ENCODE measurements around the gene TTLL5. TPM values are rescaled to one million over a fixed set of nuclear protein-coding genes. Genes with fewer than 3 reads are reported as not detected.
A peak's percentile ranks its signal among the peaks of the same experiment; 100 is the strongest.

Gene TTLL5
- total and polyA plus RNA-seq, 2 of the 13 experiments (the other 11 are each of a cell fraction or from before 2014, with no cell fraction given): 11.8 to 18.8 TPM

DNA sequence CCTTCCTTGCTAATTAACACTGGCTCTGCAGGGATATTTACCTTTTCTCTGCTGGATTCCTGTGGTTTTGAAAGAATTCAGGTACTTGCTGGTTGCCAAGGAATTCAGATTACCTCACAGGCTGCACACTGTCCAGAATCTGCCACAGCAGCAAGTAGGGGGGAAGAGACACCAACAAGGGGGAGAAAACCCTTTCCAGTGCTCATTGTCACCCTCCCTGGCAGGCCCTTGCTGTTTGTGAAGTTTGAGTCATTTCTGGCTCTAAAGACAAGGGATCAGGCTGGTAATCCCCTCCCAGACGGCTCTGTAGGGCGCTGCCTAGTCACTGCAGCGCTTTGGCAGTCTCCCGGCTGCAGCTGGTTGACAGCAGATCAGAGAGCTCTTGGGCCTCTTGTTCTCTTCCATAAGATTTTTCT, 50.8 kb downstream of the TTLL5 start (continued):
- TF ChIP-seq, protein P1, sequence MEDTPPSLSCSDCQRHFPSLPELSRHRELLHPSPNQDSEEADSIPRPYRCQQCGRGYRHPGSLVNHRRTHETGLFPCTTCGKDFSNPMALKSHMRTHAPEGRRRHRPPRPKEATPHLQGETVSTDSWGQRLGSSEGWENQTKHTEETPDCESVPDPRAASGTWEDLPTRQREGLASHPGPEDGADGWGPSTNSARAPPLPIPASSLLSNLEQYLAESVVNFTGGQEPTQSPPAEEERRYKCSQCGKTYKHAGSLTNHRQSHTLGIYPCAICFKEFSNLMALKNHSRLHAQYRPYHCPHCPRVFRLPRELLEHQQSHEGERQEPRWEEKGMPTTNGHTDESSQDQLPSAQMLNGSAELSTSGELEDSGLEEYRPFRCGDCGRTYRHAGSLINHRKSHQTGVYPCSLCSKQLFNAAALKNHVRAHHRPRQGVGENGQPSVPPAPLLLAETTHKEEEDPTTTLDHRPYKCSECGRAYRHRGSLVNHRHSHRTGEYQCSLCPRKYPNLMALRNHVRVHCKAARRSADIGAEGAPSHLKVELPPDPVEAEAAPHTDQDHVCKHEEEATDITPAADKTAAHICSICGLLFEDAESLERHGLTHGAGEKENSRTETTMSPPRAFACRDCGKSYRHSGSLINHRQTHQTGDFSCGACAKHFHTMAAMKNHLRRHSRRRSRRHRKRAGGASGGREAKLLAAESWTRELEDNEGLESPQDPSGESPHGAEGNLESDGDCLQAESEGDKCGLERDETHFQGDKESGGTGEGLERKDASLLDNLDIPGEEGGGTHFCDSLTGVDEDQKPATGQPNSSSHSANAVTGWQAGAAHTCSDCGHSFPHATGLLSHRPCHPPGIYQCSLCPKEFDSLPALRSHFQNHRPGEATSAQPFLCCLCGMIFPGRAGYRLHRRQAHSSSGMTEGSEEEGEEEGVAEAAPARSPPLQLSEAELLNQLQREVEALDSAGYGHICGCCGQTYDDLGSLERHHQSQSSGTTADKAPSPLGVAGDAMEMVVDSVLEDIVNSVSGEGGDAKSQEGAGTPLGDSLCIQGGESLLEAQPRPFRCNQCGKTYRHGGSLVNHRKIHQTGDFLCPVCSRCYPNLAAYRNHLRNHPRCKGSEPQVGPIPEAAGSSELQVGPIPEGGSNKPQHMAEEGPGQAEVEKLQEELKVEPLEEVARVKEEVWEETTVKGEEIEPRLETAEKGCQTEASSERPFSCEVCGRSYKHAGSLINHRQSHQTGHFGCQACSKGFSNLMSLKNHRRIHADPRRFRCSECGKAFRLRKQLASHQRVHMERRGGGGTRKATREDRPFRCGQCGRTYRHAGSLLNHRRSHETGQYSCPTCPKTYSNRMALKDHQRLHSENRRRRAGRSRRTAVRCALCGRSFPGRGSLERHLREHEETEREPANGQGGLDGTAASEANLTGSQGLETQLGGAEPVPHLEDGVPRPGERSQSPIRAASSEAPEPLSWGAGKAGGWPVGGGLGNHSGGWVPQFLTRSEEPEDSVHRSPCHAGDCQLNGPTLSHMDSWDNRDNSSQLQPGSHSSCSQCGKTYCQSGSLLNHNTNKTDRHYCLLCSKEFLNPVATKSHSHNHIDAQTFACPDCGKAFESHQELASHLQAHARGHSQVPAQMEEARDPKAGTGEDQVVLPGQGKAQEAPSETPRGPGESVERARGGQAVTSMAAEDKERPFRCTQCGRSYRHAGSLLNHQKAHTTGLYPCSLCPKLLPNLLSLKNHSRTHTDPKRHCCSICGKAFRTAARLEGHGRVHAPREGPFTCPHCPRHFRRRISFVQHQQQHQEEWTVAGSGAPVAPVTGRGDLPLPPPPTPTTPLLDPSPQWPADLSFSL (CRISPR knock-in tag; IDR thresholded peaks at IDR 0.05): no peak
- TF ChIP-seq FOXA3 (CRISPR knock-in tag; IDR thresholded peaks at IDR 0.05): peak; percentile 71
- TF ChIP-seq, protein P2, sequence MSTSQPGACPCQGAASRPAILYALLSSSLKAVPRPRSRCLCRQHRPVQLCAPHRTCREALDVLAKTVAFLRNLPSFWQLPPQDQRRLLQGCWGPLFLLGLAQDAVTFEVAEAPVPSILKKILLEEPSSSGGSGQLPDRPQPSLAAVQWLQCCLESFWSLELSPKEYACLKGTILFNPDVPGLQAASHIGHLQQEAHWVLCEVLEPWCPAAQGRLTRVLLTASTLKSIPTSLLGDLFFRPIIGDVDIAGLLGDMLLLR (CRISPR knock-in tag; IDR thresholded peaks at IDR 0.05): no peak
- no peak for TF ChIP-seq ZNF282 (IDR thresholded peaks at IDR 0.05; ENCODE audit: partially characterized antibody)
- TF ChIP-seq, protein P3, sequence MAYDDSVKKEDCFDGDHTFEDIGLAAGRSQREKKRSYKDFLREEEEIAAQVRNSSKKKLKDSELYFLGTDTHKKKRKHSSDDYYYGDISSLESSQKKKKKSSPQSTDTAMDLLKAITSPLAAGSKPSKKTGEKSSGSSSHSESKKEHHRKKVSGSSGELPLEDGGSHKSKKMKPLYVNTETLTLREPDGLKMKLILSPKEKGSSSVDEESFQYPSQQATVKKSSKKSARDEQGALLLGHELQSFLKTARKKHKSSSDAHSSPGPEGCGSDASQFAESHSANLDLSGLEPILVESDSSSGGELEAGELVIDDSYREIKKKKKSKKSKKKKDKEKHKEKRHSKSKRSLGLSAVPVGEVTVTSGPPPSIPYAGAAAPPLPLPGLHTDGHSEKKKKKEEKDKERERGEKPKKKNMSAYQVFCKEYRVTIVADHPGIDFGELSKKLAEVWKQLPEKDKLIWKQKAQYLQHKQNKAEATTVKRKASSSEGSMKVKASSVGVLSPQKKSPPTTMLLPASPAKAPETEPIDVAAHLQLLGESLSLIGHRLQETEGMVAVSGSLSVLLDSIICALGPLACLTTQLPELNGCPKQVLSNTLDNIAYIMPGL (CRISPR knock-in tag; IDR thresholded peaks at IDR 0.05; ENCODE audit: borderline replicate concordance in 1 of 2, low read depth in 1 of 2): peak in 1 of 2 experiments; percentile 53; a peak in 1 of 4 replicates
- TF ChIP-seq, protein P4, sequence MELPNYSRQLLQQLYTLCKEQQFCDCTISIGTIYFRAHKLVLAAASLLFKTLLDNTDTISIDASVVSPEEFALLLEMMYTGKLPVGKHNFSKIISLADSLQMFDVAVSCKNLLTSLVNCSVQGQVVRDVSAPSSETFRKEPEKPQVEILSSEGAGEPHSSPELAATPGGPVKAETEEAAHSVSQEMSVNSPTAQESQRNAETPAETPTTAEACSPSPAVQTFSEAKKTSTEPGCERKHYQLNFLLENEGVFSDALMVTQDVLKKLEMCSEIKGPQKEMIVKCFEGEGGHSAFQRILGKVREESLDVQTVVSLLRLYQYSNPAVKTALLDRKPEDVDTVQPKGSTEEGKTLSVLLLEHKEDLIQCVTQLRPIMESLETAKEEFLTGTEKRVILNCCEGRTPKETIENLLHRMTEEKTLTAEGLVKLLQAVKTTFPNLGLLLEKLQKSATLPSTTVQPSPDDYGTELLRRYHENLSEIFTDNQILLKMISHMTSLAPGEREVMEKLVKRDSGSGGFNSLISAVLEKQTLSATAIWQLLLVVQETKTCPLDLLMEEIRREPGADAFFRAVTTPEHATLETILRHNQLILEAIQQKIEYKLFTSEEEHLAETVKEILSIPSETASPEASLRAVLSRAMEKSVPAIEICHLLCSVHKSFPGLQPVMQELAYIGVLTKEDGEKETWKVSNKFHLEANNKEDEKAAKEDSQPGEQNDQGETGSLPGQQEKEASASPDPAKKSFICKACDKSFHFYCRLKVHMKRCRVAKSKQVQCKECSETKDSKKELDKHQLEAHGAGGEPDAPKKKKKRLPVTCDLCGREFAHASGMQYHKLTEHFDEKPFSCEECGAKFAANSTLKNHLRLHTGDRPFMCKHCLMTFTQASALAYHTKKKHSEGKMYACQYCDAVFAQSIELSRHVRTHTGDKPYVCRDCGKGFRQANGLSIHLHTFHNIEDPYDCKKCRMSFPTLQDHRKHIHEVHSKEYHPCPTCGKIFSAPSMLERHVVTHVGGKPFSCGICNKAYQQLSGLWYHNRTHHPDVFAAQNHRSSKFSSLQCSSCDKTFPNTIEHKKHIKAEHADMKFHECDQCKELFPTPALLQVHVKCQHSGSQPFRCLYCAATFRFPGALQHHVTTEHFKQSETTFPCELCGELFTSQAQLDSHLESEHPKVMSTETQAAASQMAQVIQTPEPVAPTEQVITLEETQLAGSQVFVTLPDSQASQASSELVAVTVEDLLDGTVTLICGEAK (IDR thresholded peaks at IDR 0.05): no peak
- TF ChIP-seq, protein P4 (CRISPR knock-in tag; IDR thresholded peaks at IDR 0.05): no peak
- peak; percentile 57; the same call in 1 of the 2 replicates for TF ChIP-seq ZFP90 (CRISPR knock-in tag; IDR thresholded peaks at IDR 0.05; ENCODE audit: borderline replicate concordance)
- no peak for TF ChIP-seq SMAD3 (CRISPR knock-in tag; IDR thresholded peaks at IDR 0.05)
- no peak for TF ChIP-seq ZNF839 (CRISPR knock-in tag; IDR thresholded peaks at IDR 0.05; ENCODE audit: borderline replicate concordance)
